Measurements from ENCODE around the gene SLC29A2. TPM values are rescaled to one million over a fixed set of nuclear protein-coding genes. Genes with fewer than 3 reads are reported as not detected.

Gene SLC29A2
- total RNA-seq, 1 experiment from 2014 or later = 25.5 TPM

- no peak for TF ChIP-seq EZH2 (IDR thresholded peaks at IDR 0.05; ENCODE audit: low read length, unreplicated experiment)
- no peak for TF ChIP-seq CTCF (conservative IDR thresholded peaks at IDR 0.05; ENCODE audit: low read depth, low read length)
- no peak for TF ChIP-seq EZH2phosphoT487 (IDR thresholded peaks at IDR 0.05; ENCODE audit: borderline replicate concordance, low read length)
- no TSS peak for BruUV-seq (replicated peaks)
- no peaks in the 10 kb centered on the region for H4K20me1 ChIP-seq (ENCODE audit: low read length)
- no peak overlapping the region for H3K4me2 ChIP-seq (ENCODE audit: low read length)
- H3K9me2 ChIP-seq (replicated peaks; ENCODE audit: low read length) = no peaks in the 10 kb centered on the region
- intact Hi-C loops (cut with micrococcal nuclease) = no loop called here
- ATAC-seq = no peak
- peaks cover 35% of the 10 kb centered on the region for H3K79me2 ChIP-seq (ENCODE audit: low read length)
- CTCF ChIA-PET = no interaction called here
- peaks cover 40% of the 10 kb centered on the region for H3K4me1 ChIP-seq (ENCODE audit: insufficient read depth, low read length)
- POLR2A ChIA-PET (ENCODE audit: unreplicated experiment) = no interaction called here
- H2AFZ ChIP-seq (ENCODE audit: low read length) = no peak overlapping the region
- peaks cover 17% of the 10 kb centered on the region; the same call in 1 of the 2 replicates for H3K36me3 ChIP-seq (ENCODE audit: low read depth, low read length)
- no peak overlapping the region for H3K9ac ChIP-seq (ENCODE audit: low read length)
- no peaks in the 10 kb centered on the region for H3K27me3 ChIP-seq (ENCODE audit: low read length)
- H3F3A ChIP-seq (ENCODE audit: low read length, unreplicated experiment) = peaks cover 7% of the 10 kb centered on the region
- H3K9me3 ChIP-seq (ENCODE audit: low read length) = no peaks in the 10 kb centered on the region
- DNase-seq = no peak
- H3K27ac ChIP-seq (ENCODE audit: low read length) = no peak overlapping the region
- no peak overlapping the region for H3K4me3 ChIP-seq (ENCODE audit: low read length)
Observed at GRCh38 chr11:66339686-66340483, 31.7 kb downstream of the SLC29A2 start.

GRCh38 chr11:66339162-66339675, 32.3 kb downstream of the SLC29A2 start:
- H3K4me2 ChIP-seq (ENCODE audit: low read length) = no peak overlapping the region
- no peak overlapping the region for H2AFZ ChIP-seq (ENCODE audit: low read length)
- no peak overlapping the region for H3K4me3 ChIP-seq (ENCODE audit: low read length)
- no peaks in the 10 kb centered on the region for H4K20me1 ChIP-seq (ENCODE audit: low read length)
- CTCF ChIA-PET = no interaction called here
- TF ChIP-seq EZH2 (IDR thresholded peaks at IDR 0.05; ENCODE audit: low read length, unreplicated experiment) = no peak
- no peak for TF ChIP-seq EZH2phosphoT487 (IDR thresholded peaks at IDR 0.05; ENCODE audit: borderline replicate concordance, low read length)
- TF ChIP-seq CTCF (conservative IDR thresholded peaks at IDR 0.05; ENCODE audit: low read depth, low read length) = no peak
- POLR2A ChIA-PET (ENCODE audit: unreplicated experiment) = no interaction called here
- H3K9me3 ChIP-seq (ENCODE audit: low read length) = no peaks in the 10 kb centered on the region
- H3K9ac ChIP-seq (ENCODE audit: low read length) = no peak overlapping the region
- peaks cover 17% of the 10 kb centered on the region; the same call in 1 of the 2 replicates for H3K36me3 ChIP-seq (ENCODE audit: low read depth, low read length)
- intact Hi-C loops (cut with micrococcal nuclease) = no loop called here
- H3K27me3 ChIP-seq (ENCODE audit: low read length) = no peaks in the 10 kb centered on the region
- DNase-seq (peak; percentile 55), ATAC-seq (no peak)
- H3K79me2 ChIP-seq (ENCODE audit: low read length) = peaks cover 33% of the 10 kb centered on the region
- no TSS peak for BruUV-seq (replicated peaks)
- peaks cover 7% of the 10 kb centered on the region for H3F3A ChIP-seq (ENCODE audit: low read length, unreplicated experiment)
- no peak overlapping the region for H3K27ac ChIP-seq (ENCODE audit: low read length)
- peaks cover 42% of the 10 kb centered on the region for H3K4me1 ChIP-seq (ENCODE audit: insufficient read depth, low read length)
- no peaks in the 10 kb centered on the region for H3K9me2 ChIP-seq (replicated peaks; ENCODE audit: low read length)

Measured in PC-3 (cell line).